Esophagus squamous epithelium (tissue), 5 donors: Measurements from ENCODE around the gene VSTM5. TPM values are rescaled to one million over a fixed set of nuclear protein-coding genes. Genes with fewer than 3 reads are reported as not detected.
"Not testable (repeated sequence)": the region's sequence is repeated elsewhere in the genome, so short reads cannot be mapped to it uniquely, and the experiment has no call there.

Source experiments
- DNase-seq: peaks from one replicate; lab custom pipeline; 2025; lab: John Stamatoyannopoulos, UW
- H3K27ac ChIP-seq, 4 donors: fragments of 200-600 bp; sonication (generic); one replicate each; pipeline ENCODE4 v1.5.1; 2016 to 2019; ENCODE audit warnings: mild to moderate bottlenecking in 1 of 4
- H3K27me3 ChIP-seq, 4 donors: fragments of 200-600 bp; sonication (generic); 1 replicate in 3 of 4; 2 replicates in 1 of 4; pipeline versions ENCODE4 v1.5.1 to v1.6.0; 2017 to 2021; ENCODE audit warnings: antibody characterized with exemption in 1 of 4
- H3K36me3 ChIP-seq, 3 donors: fragments of 200-600 bp; sonication (generic); one replicate each; pipeline ENCODE4 v1.5.1; 2016 to 2019
- H3K4me1 ChIP-seq, 3 donors: fragments of 200-600 bp; sonication (generic); one replicate each; pipeline ENCODE4 v1.5.1; 2017 to 2019
- H3K4me3 ChIP-seq, 4 donors: fragments of 200-600 bp; sonication (generic); 1 replicate in 3 of 4; 2 replicates in 1 of 4; pipeline ENCODE4 v1.5.1; 2016 to 2019; ENCODE audit warnings: mild to moderate bottlenecking in 2 of 4, moderate library complexity in 1 of 4
- H3K9me3 ChIP-seq, 3 donors: fragments of 200-600 bp; sonication (generic); one replicate each; pipeline ENCODE4 v1.5.1; 2016 to 2019
- CTCF ChIP-seq, 6 experiments: fragments of 450-650 bp in 4 of 6; fragments of 200-600 bp in 2 of 6; sonication (generic) in 2 of 6; IDR thresholded peaks; one replicate each; pipeline ENCODE4 v1.5.1; 2016 to 2019; ENCODE audit warnings: antibody characterized with exemption in 6 of 6, mild to moderate bottlenecking in 4 of 6, moderate library complexity in 4 of 6
- POLR2A ChIP-seq, 4 donors: fragments of 450-650 bp; IDR thresholded peaks; one replicate each; pipeline ENCODE4 v1.6.1; 2017; ENCODE audit warnings: antibody characterized with exemption in 4 of 4, mild to moderate bottlenecking in 4 of 4, moderate library complexity in 3 of 4
- WGBS, 2 donors: methylation state at CpG; one replicate each; pipeline ENCODE4 v1.1.5; 2018; 5-methylcytosine and 5-hydroxymethylcytosine counted together
- intact Hi-C: fragments of 100-400 bp; cut with DNase I; formaldehyde crosslinking; loops from one replicate; pipeline ENCODE4 v1.15.0; 2022
- total RNA-seq, 4 donors: library from RNA; depleted of rRNA; stranded (reverse); fragments of >200 nt; gene quantifications; one replicate each; pipeline ENCODE4 v1.1.0, GENCODE V29; 2016
- donor health status: DM: yes; HTN: yes; CAD: no.

The VSTM5 gene
- total RNA-seq, 4 donors from 2014 or later: 0.19 to 0.38 TPM; not detected in 2

DNA sequence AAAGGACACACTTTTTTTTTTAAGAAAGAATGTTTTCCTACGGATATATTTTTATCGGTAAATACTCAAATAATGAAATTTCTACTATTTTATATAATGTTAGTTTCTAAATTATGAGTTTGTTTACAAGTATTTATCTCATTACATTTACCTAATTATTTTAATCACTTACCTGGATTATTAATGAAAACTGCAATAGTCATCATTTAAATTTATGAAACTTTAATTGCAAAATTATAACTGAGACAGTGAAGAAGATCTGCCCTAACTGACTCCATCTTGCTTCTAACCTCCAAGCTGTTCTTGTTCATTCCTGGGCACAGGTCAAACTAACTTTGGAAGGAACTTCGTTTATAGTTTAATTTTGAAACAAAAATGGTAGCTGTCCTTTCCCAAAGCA is 25.2 kb upstream of the VSTM5 start:
- TF ChIP-seq POLR2A (IDR thresholded peaks at IDR 0.05) (no peak), CTCF (IDR thresholded peaks at IDR 0.05) (no peak)
- no peaks in the 10 kb centered on the region for H3K9me3 ChIP-seq
- H3K4me1 ChIP-seq: peaks cover 0 to 6% (median 0%) of the 10 kb centered on the region in 3 donors
- no peak overlapping the region for H3K4me3 ChIP-seq
- intact Hi-C loops: no loop called here
- no peak for DNase-seq
- H3K36me3 ChIP-seq: no peaks in the 10 kb centered on the region
- peaks cover 0 to 8% (median 0%) of the 10 kb centered on the region in 4 donors for H3K27me3 ChIP-seq
- 73 to 81% methylated on average over 3 of the region's 3 CpGs for WGBS, 2 donors
- no peak overlapping the region for H3K27ac ChIP-seq

DNA sequence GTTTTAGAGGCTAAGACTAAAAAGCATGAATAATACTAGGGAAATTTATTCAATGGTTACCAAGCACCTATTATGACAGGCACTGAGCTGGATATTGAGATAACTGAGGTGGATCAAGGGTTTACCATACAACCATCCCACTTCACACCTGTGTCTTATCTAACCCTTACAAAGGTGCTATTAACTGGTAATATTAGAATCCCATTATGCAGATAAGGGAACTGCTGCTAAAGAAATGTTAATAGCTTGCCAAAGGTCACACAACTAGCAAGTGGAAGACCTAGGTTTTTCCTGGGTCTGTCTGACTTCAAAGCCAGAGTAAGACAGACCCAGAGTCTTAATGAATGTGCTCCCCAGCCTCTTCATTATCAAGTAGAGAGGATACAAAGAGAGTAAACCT is 21.1 kb upstream of the VSTM5 start:
- H3K4me1 ChIP-seq: no peaks in the 10 kb centered on the region
- no peaks in the 10 kb centered on the region for H3K36me3 ChIP-seq
- no peak overlapping the region for H3K27ac ChIP-seq
- H3K9me3 ChIP-seq: no peaks in the 10 kb centered on the region
- intact Hi-C loops: no loop called here
- TF ChIP-seq CTCF (IDR thresholded peaks at IDR 0.05) (no peak), POLR2A (IDR thresholded peaks at IDR 0.05) (no peak)
- no peak overlapping the region for H3K4me3 ChIP-seq
- no peak for DNase-seq
- H3K27me3 ChIP-seq: no peaks in the 10 kb centered on the region

DNA sequence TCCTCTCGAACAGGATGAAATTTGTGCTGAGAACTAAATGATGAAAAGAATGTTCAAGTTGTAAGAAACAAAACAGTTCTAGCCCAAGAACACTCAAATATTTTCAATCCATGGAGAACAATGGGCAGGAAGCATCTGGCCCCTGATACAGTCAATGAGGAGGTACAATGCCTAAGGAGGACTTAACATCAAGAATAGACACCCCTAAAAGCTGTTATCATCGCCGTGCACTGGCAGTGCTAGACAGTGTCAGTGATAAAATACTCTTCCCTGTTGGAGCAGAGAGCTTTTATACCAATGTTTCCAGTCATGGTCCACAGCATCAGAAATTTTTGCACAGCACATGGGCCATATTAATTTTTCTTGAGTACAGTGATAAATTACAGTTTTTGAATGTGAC is 20.2 kb upstream of the VSTM5 start:
- intact Hi-C loops: no loop called here

GRCh38 chr11:93869830-93870229 is 19.4 kb upstream of the VSTM5 start:
- intact Hi-C loops: no loop called here
- 75% methylated on average over 7 of the region's 7 CpGs for WGBS, 2 donors
- no peaks in the 10 kb centered on the region for H3K4me1 ChIP-seq
- H3K36me3 ChIP-seq: no peaks in the 10 kb centered on the region
- no peak for DNase-seq
- H3K4me3 ChIP-seq: no peak overlapping the region
- no peaks in the 10 kb centered on the region for H3K9me3 ChIP-seq
- no peaks in the 10 kb centered on the region for H3K27me3 ChIP-seq
- TF ChIP-seq POLR2A (IDR thresholded peaks at IDR 0.05): no peak
- TF ChIP-seq CTCF (IDR thresholded peaks at IDR 0.05): no peak
- H3K27ac ChIP-seq: no peak overlapping the region

More for the DNA sequence above, 20.2 kb upstream of the VSTM5 start:
- Histone ChIP-seq H3K4me3 (no peak overlapping the region), H3K27ac (no peak overlapping the region), H3K4me1 (no peaks in the 10 kb centered on the region), H3K27me3 (no peaks in the 10 kb centered on the region), H3K36me3 (no peaks in the 10 kb centered on the region), H3K9me3 (no peaks in the 10 kb centered on the region)
- TF ChIP-seq POLR2A (IDR thresholded peaks at IDR 0.05) (no peak), CTCF (IDR thresholded peaks at IDR 0.05) (no peak)
- no peak for DNase-seq
- WGBS, 2 donors: 78 to 79% methylated on average over 3 of the region's 3 CpGs

- H3K36me3 ChIP-seq, H3K27ac ChIP-seq, H3K27me3 ChIP-seq, H3K4me1 ChIP-seq, DNase-seq, H3K4me3 ChIP-seq, intact Hi-C loops, H3K9me3 ChIP-seq: not testable (repeated sequence)
- WGBS, 2 donors: 83 to 85% methylated on average over 2 of the region's 2 CpGs
Observed at GRCh38 chr11:93868404-93868803, 18.0 kb upstream of the VSTM5 start.

DNA sequence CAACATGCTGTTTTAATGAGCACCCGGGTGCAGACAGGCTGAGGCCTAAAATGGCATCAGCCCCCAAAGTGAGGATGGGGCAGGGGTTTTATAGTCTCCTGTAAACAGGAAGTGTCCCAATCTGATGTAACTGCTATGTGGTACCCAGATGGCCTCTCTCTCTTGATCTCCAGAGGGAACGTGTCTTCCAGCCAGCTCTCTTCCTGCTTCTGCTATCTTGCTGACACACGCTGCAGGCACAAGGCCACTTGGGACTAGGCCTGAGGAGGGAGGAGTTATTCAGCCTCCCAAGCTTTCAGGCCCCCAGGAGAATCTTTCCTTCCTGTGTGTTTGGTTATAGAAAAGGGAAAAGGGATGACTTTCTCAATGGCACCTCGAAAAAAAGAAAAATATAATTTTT is 11.4 kb upstream of the VSTM5 start:
- H3K27ac ChIP-seq: no peak overlapping the region
- no peaks in the 10 kb centered on the region for H3K27me3 ChIP-seq
- WGBS, 2 donors: 51 to 62% methylated on average over 4 of the region's 4 CpGs
- intact Hi-C loops: no loop called here
- H3K4me1 ChIP-seq: no peaks in the 10 kb centered on the region
- TF ChIP-seq CTCF (IDR thresholded peaks at IDR 0.05): no peak
- no peak for TF ChIP-seq POLR2A (IDR thresholded peaks at IDR 0.05)
- H3K36me3 ChIP-seq: no peaks in the 10 kb centered on the region
- H3K9me3 ChIP-seq: no peaks in the 10 kb centered on the region
- DNase-seq: no peak
- H3K4me3 ChIP-seq: no peak overlapping the region
